H1 (cell line): ENCODE results near the gene DNAJB12. TPM values are rescaled to one million over a fixed set of nuclear protein-coding genes. Genes with fewer than 3 reads are reported as not detected.

ENCODE experiments used
- CTCF ChIA-PET: fragments of 300-600 bp; sonication (Branson Sonifier 250); formaldehyde crosslinking; loops from one replicate; lab custom pipeline; 2021; ENCODE audit not compliant: partially characterized antibody; lab: Charles Lee
- POLR2A ChIA-PET: fragments of 300-600 bp; sonication (Branson Sonifier 250); formaldehyde crosslinking; loops from one replicate; lab custom pipeline; 2021; ENCODE audit warnings: inconsistent platforms; ENCODE audit not compliant: partially characterized antibody; lab: Charles Lee
- DNase-seq, 2 experiments: peaks; one replicate each; pipeline versions ENCODE4 v3.0.0 to v3.0.0-alpha.2; 2010 to 2022; ENCODE audit warnings: low spot score in 2 of 2, low read depth in 1 of 2, mixed read lengths in 1 of 2
- FAIRE-seq: peaks from 2 replicates; lab custom pipeline; 2011; peaks lifted over from hg19 to GRCh38; lab: Jason Lieb, UNC
- H2AFZ ChIP-seq: 2 replicates; pipeline ENCODE4 v1.8.1; 2012; ENCODE audit warnings: low read length, inconsistent platforms
- H2AK5ac ChIP-seq: 2 replicates; pipeline ENCODE4 v1.6.1; 2013; ENCODE audit warnings: low read depth, low read length
- H2BK120ac ChIP-seq: replicated peaks from 2 replicates; pipeline ENCODE3; 2013; ENCODE audit warnings: low read depth, low read length, inconsistent platforms
- H2BK12ac ChIP-seq: 2 replicates; pipeline ENCODE4 v1.6.1; 2013; ENCODE audit warnings: low read depth, low read length
- H2BK15ac ChIP-seq: 2 replicates; pipeline ENCODE4 v1.6.1; 2013; ENCODE audit warnings: low read length
- H2BK20ac ChIP-seq: 2 replicates; pipeline ENCODE4 v1.6.1; 2013; ENCODE audit warnings: low read length
- H2BK5ac ChIP-seq: 2 replicates; pipeline ENCODE4 v1.6.1; 2013; ENCODE audit warnings: low read depth, low read length
- H3K14ac ChIP-seq: 2 replicates; pipeline ENCODE4 v1.6.1; 2013; ENCODE audit warnings: inconsistent platforms; ENCODE audit not compliant: insufficient read length
- H3K18ac ChIP-seq: 2 replicates; pipeline ENCODE4 v1.6.1; 2013; ENCODE audit warnings: low read length; ENCODE audit errors: extremely low read depth
- H3K23ac ChIP-seq: 2 replicates; pipeline ENCODE4 v1.6.1; 2013; ENCODE audit warnings: inconsistent platforms; ENCODE audit not compliant: insufficient read length
- H3K23me2 ChIP-seq: 2 replicates; pipeline ENCODE4 v1.6.1; 2013; ENCODE audit warnings: low read depth, low read length
- H3K27ac ChIP-seq: 2 replicates; pipeline ENCODE4 v1.6.1; 2011; ENCODE audit warnings: low read depth, low read length, inconsistent platforms
- H3K27me3 ChIP-seq, 4 experiments: replicated peaks in 1 of 4; 1 replicate in 1 of 4; 2 replicates in 3 of 4; pipeline versions ENCODE4 v1.6.1 to v1.8.1; 2011 to 2013; ENCODE audit warnings: low read length in 3 of 4, mild to moderate bottlenecking in 3 of 4, inconsistent platforms in 2 of 4, mixed read lengths in 2 of 4, moderate library complexity in 1 of 4; ENCODE audit not compliant: control insufficient read depth in 3 of 4, insufficient read depth in 3 of 4; ENCODE audit errors: extremely low read depth in 1 of 4
- H3K36me3 ChIP-seq, 4 experiments: 2 replicates each; pipeline versions ENCODE4 v1.6.1 to v1.8.1; 2011 to 2013; ENCODE audit warnings: mild to moderate bottlenecking in 4 of 4, low read length in 3 of 4, moderate library complexity in 2 of 4, control low read depth in 1 of 4, inconsistent platforms in 1 of 4; ENCODE audit not compliant: insufficient read depth in 4 of 4, control insufficient read depth in 2 of 4
- H3K4ac ChIP-seq: replicated peaks from 2 replicates; pipeline ENCODE3; 2013; ENCODE audit warnings: low read length, low read depth, mixed read lengths, inconsistent platforms; ENCODE audit not compliant: insufficient read length
- H3K4me1 ChIP-seq, 4 experiments: replicated peaks in 1 of 4; 1 replicate in 1 of 4; 2 replicates in 3 of 4; pipeline versions ENCODE4 v1.6.1 to v1.8.1; 2011 to 2013; ENCODE audit warnings: low read length in 3 of 4, inconsistent platforms in 2 of 4, mixed read lengths in 1 of 4; ENCODE audit not compliant: insufficient read depth in 4 of 4, control insufficient read depth in 3 of 4
- H3K4me2 ChIP-seq, 2 experiments: 2 replicates each; pipeline versions ENCODE4 v1.6.1 to v1.8.1; 2011 to 2013; ENCODE audit warnings: low read depth in 2 of 2, low read length in 2 of 2, control low read depth in 1 of 2, inconsistent platforms in 1 of 2, mild to moderate bottlenecking in 1 of 2; ENCODE audit not compliant: insufficient read depth in 1 of 2
- H3K4me3 ChIP-seq, 4 experiments: fragments of 200-600, 300-600 bp in 1 of 4; sonication (generic), shearing (Covaris generic), sonication (Bioruptor Twin) in 1 of 4; 2 replicates each; pipeline versions ENCODE4 v1.5.1 to v1.8.1; 2011 to 2016; ENCODE audit warnings: low read length in 4 of 4, low read depth in 3 of 4, control low read depth in 2 of 4, inconsistent platforms in 2 of 4, mild to moderate bottlenecking in 2 of 4, mixed read lengths in 1 of 4, moderate library complexity in 1 of 4; ENCODE audit not compliant: insufficient read depth in 2 of 4; ENCODE audit errors: extremely low read depth in 1 of 4
- H3K56ac ChIP-seq: replicated peaks from 2 replicates; pipeline ENCODE3; 2013; ENCODE audit warnings: low read depth, mild to moderate bottlenecking, mixed read lengths, low read length, inconsistent platforms; ENCODE audit not compliant: insufficient read length
- H3K79me1 ChIP-seq: 2 replicates; pipeline ENCODE4 v1.6.1; 2013; ENCODE audit warnings: low read depth, low read length, control low read depth
- H3K79me2 ChIP-seq, 2 experiments: 2 replicates each; pipeline versions ENCODE4 v1.6.1 to v1.8.1; 2012 to 2013; ENCODE audit warnings: low read length in 2 of 2, mild to moderate bottlenecking in 2 of 2, inconsistent platforms in 1 of 2; ENCODE audit not compliant: insufficient read depth in 2 of 2, control insufficient read depth in 1 of 2
- H3K9ac ChIP-seq, 4 experiments: replicated peaks in 1 of 4; 1 replicate in 1 of 4; 2 replicates in 3 of 4; pipeline versions ENCODE4 v1.6.1 to v1.8.1; 2011 to 2013; ENCODE audit warnings: low read depth in 3 of 4, low read length in 3 of 4, control low read depth in 2 of 4, mild to moderate bottlenecking in 2 of 4, moderate library complexity in 2 of 4, inconsistent platforms in 1 of 4; ENCODE audit errors: extremely low read depth in 1 of 4
- H3K9me3 ChIP-seq, 2 experiments: 2 replicates each; pipeline versions ENCODE4 v1.6.1 to v1.8.1; 2012 to 2013; ENCODE audit warnings: mild to moderate bottlenecking in 2 of 2, moderate library complexity in 2 of 2, control low read depth in 1 of 2, inconsistent platforms in 1 of 2, low read depth in 1 of 2, low read length in 1 of 2, mixed read lengths in 1 of 2; ENCODE audit not compliant: insufficient read depth in 2 of 2
- H4K20me1 ChIP-seq, 2 experiments: replicated peaks in 1 of 2; 2 replicates each; pipeline versions ENCODE3 to v1.8.1; 2011 to 2013; ENCODE audit warnings: inconsistent platforms in 2 of 2, low read length in 2 of 2, mild to moderate bottlenecking in 1 of 2; ENCODE audit not compliant: insufficient read depth in 2 of 2, control insufficient read depth in 1 of 2
- H4K5ac ChIP-seq: 2 replicates; pipeline ENCODE4 v1.6.1; 2013; ENCODE audit warnings: low read length, low read depth, mixed read lengths, inconsistent platforms; ENCODE audit not compliant: insufficient read length
- H4K8ac ChIP-seq: 2 replicates; pipeline ENCODE4 v1.8.0; 2013; ENCODE audit warnings: mild to moderate bottlenecking, moderate library complexity, low read length, inconsistent platforms; ENCODE audit not compliant: insufficient read depth; ENCODE audit errors: extremely low read depth
- H4K91ac ChIP-seq: replicated peaks from 2 replicates; pipeline ENCODE3; 2013; ENCODE audit warnings: low read length, mixed read lengths, inconsistent platforms; ENCODE audit not compliant: insufficient read length
- BRCA1 ChIP-seq: IDR thresholded peaks from 2 replicates; pipeline ENCODE4 v1.6.1; 2012; ENCODE audit warnings: low read depth, low read length, improper control_type of control experiment
- CHD2 ChIP-seq: IDR thresholded peaks from 2 replicates; pipeline ENCODE4 v1.6.1; 2012; ENCODE audit warnings: low read length, improper control_type of control experiment
- CTBP2 ChIP-seq: IDR thresholded peaks from 2 replicates; pipeline ENCODE4 v1.7.0; 2011; ENCODE audit warnings: borderline replicate concordance, mild to moderate bottlenecking, moderate library complexity, mixed read lengths, low read length; ENCODE audit not compliant: insufficient read depth, insufficient read length
- CTCF ChIP-seq, 3 experiments: IDR thresholded peaks; 1 replicate in 2 of 3; 2 replicates in 1 of 3; pipeline versions ENCODE4 v1.5.1 to v1.6.1; 2011; ENCODE audit warnings: low read length in 3 of 3, mild to moderate bottlenecking in 3 of 3, inconsistent platforms in 2 of 3, low read depth in 1 of 3, moderate library complexity in 1 of 3; ENCODE audit not compliant: insufficient read depth in 1 of 3; ENCODE audit errors: control extremely low read depth in 1 of 3
- EZH2 ChIP-seq: fragments of 200-600 bp; sonication (generic); IDR thresholded peaks from 2 replicates; pipeline ENCODE4 v1.7.1; 2012; ENCODE audit warnings: low read depth, mild to moderate bottlenecking, moderate library complexity, low read length, inconsistent platforms; ENCODE audit not compliant: severe bottlenecking
- NANOG ChIP-seq: IDR thresholded peaks from 2 replicates; pipeline ENCODE4 v1.6.1; 2011; ENCODE audit warnings: low read length, low read depth, mild to moderate bottlenecking, inconsistent platforms; ENCODE audit not compliant: insufficient read depth, poor library complexity, severe bottlenecking
- SIN3A ChIP-seq, 2 experiments: IDR thresholded peaks in 1 of 2; conservative IDR thresholded peaks in 1 of 2; 2 replicates each; pipeline ENCODE4 v1.6.1; 2011 to 2012; ENCODE audit warnings: low read length in 2 of 2, improper control_type of control experiment in 1 of 2, low read depth in 1 of 2, mild to moderate bottlenecking in 1 of 2
- WGBS, 2 experiments: shearing (Covaris generic) in 1 of 2; methylation state at CpG; one replicate each; pipeline versions ENCODE4 v1.1.6 to v1.1.7; 2013 to 2015; ENCODE audit warnings: low lambda C conversion rate in 2 of 2, mixed read lengths in 2 of 2, inconsistent platforms in 1 of 2, low coverage in 1 of 2, missing lambda C conversion rate in 1 of 2; ENCODE audit not compliant: insufficient replicate concordance in 2 of 2, insufficient coverage in 1 of 2, insufficient read length in 1 of 2; ENCODE audit errors: extremely low coverage in 1 of 2, missing lambda C conversion rate in 1 of 2; 5-methylcytosine and 5-hydroxymethylcytosine counted together
- polyA plus RNA-seq, 7 experiments: library from polyadenylated mRNA; depleted of rRNA in 3 of 7; stranded (reverse) in 5 of 7; unstranded in 2 of 7; fragments of >200 nt in 5 of 7; fragments of 200-250 nt in 2 of 7; gene quantifications; 1 replicate in 5 of 7; 2 replicates in 1 of 7; 4 replicates in 1 of 7; pipeline versions ENCODE4 v1.2.1 to v1.2.3, GENCODE V29; 2011 to 2013; ENCODE audit warnings: missing spikeins in 2 of 7, mixed read lengths in 2 of 7
- total RNA-seq: library from RNA; stranded (reverse); fragmentation: NEBNext Ultra II Directional; extraction: Animal tissue kit (Norgen Biotek cat#: 25700); gene quantifications from 2 replicates; pipeline ENCODE4 v1.2.1, GENCODE V29; 2021

DNAJB12 gene
- total and polyA plus RNA-seq, 2 of the 8 experiments (the other 6 are each of a cell fraction or from before 2014, with no cell fraction given), result 10.8 to 20.5 TPM

- H3K14ac ChIP-seq, result no peak overlapping the region
- no peaks in the 10 kb centered on the region for H3K27me3 ChIP-seq
- no peak overlapping the region for H3K56ac ChIP-seq
- H2BK12ac ChIP-seq, result peak overlapping the region; percentile 99
- H2BK20ac ChIP-seq, result peak overlapping the region; percentile 66
- no peak overlapping the region for H3K4me2 ChIP-seq
- no peaks in the 10 kb centered on the region for H3K79me2 ChIP-seq
- no peaks in the 10 kb centered on the region for H3K36me3 ChIP-seq
- peak overlapping the region; percentile 44 for H4K91ac ChIP-seq
- H3K9me3 ChIP-seq, result no peaks in the 10 kb centered on the region; a peak in 1 of 4 replicates
- peak overlapping the region; percentile 54; the same call in 1 of the 2 replicates for H2AK5ac ChIP-seq
- POLR2A ChIA-PET, result interaction anchor here (0.5 to 39.2 kb wide), 13 partner anchors 8 to 602 kb away, joined by 3 to 895 read pairs (median 4); partner anchors contain the start of genes ANAPC16, ASCC1, DDIT4 and DNAJB12
- H2BK15ac ChIP-seq, result peak overlapping the region; percentile 100
- no peak overlapping the region for H3K9ac ChIP-seq
- no peaks in the 10 kb centered on the region for H3K79me1 ChIP-seq
- H4K8ac ChIP-seq, result peak overlapping the region; percentile 75; the same call in 1 of the 2 replicates
- DNase-seq, result peak in 1 of 2 experiments; percentile 84
- no peak overlapping the region for H3K23ac ChIP-seq
- no peak overlapping the region for H3K4ac ChIP-seq
- peak overlapping the region; percentile 93 for H3K18ac ChIP-seq
- CTCF ChIA-PET, result interaction anchor here (0.6 to 10.8 kb wide), 50 partner anchors 9 to 424 kb away, joined by 3 to 91 read pairs (median 4); partner anchors contain the start of gene DDIT4
- no peak overlapping the region; the same call in 1 of the 2 replicates for H2AFZ ChIP-seq
- H3K27ac ChIP-seq, result no peak overlapping the region
- no peak overlapping the region for H4K5ac ChIP-seq
- no peaks in the 10 kb centered on the region for H4K20me1 ChIP-seq
- 46% methylated on average over 13 of the region's 14 CpGs; no CpG with 5 or more reads in 1 of the 2 experiments for WGBS, 2 experiments
- no peak for FAIRE-seq
- H3K4me1 ChIP-seq, result peaks cover 0 to 30% (median 19%) of the 10 kb centered on the region in 4 experiments; a peak in 6 of 7 replicates
- no peaks in the 10 kb centered on the region for H3K23me2 ChIP-seq
- H3K4me3 ChIP-seq, result no peak overlapping the region
- H2BK5ac ChIP-seq, result peak overlapping the region; percentile 76; the same call in 1 of the 2 replicates
- no peak overlapping the region for H2BK120ac ChIP-seq
- TF ChIP-seq SIN3A (conservative IDR thresholded peaks at IDR 0.05 in 1 of 2, IDR thresholded peaks at IDR 0.05 in 1 of 2; ENCODE audit: low read depth in 1 of 2, low read length in 2 of 2), result no peak
- peak; percentile 49 for TF ChIP-seq CTBP2
- peak in 2 of 3 experiments; percentile 72 to 84; a peak in 3 of 4 replicates for TF ChIP-seq CTCF (IDR thresholded peaks at IDR 0.05; ENCODE audit: control extremely low read depth in 1 of 3, insufficient read depth in 1 of 3, low read depth in 1 of 3, low read length in 3 of 3)
- TF ChIP-seq BRCA1, result no peak
- 0 out of 2 replicates have a peak, but pooled peaks have one; percentile 24 for TF ChIP-seq CHD2
- no peak for TF ChIP-seq NANOG
- no peak for TF ChIP-seq EZH2
These were observed 26.5 kb downstream of the DNAJB12 start for GRCh38 chr10:72328045-72328828.
